Smooth muscle cell (in vitro differentiated cells): Measurements from ENCODE around the gene POU2AF1. TPM values are rescaled to one million over a fixed set of nuclear protein-coding genes. Genes with fewer than 3 reads are reported as not detected.

Experiments used
- DNase-seq: peaks from one replicate; lab custom pipeline; 2025; ENCODE audit not compliant: unreplicated experiment; lab: John Stamatoyannopoulos, UW
- H2AFZ ChIP-seq: fragments of 200-600 bp; sonication (generic); 2 replicates; pipeline ENCODE4 v1.6.0; 2016; ENCODE audit warnings: antibody characterized with exemption, low read depth, mild to moderate bottlenecking
- H3F3A ChIP-seq: fragments of 200-600 bp; sonication (generic); 2 replicates; pipeline ENCODE4 v1.6.0; 2017; ENCODE audit warnings: antibody characterized with exemption, low read depth
- H3K27ac ChIP-seq: fragments of 200-600 bp; sonication (generic); 2 replicates; pipeline ENCODE4 v1.5.1; 2016; ENCODE audit warnings: low read depth, mild to moderate bottlenecking
- H3K27me3 ChIP-seq: fragments of 200-600 bp; sonication (generic); 2 replicates; pipeline ENCODE4 v1.6.1; 2016; ENCODE audit warnings: low read depth, mild to moderate bottlenecking
- H3K36me3 ChIP-seq: fragments of 200-600 bp; sonication (generic); 2 replicates; pipeline ENCODE4 v1.5.1; 2016; ENCODE audit warnings: low read depth
- H3K4me1 ChIP-seq: fragments of 200-600 bp; sonication (generic); 2 replicates; pipeline ENCODE4 v1.5.1; 2016; ENCODE audit warnings: low read depth
- H3K4me2 ChIP-seq: fragments of 200-600 bp; sonication (generic); 2 replicates; pipeline ENCODE4 v1.6.0; 2016; ENCODE audit warnings: mild to moderate bottlenecking
- H3K4me3 ChIP-seq: fragments of 200-600 bp; sonication (generic); 2 replicates; pipeline ENCODE4 v1.5.1; 2016; ENCODE audit warnings: mild to moderate bottlenecking
- H3K79me2 ChIP-seq: fragments of 200-600 bp; sonication (generic); 2 replicates; pipeline ENCODE4 v1.6.0; 2016; ENCODE audit warnings: low read depth, mild to moderate bottlenecking
- H3K9ac ChIP-seq: fragments of 200-600 bp; sonication (generic); 2 replicates; pipeline ENCODE4 v1.6.0; 2016; ENCODE audit warnings: low read depth
- H3K9me3 ChIP-seq: fragments of 200-600 bp; sonication (generic); replicated peaks from 2 replicates; pipeline ENCODE4 v1.5.1; 2016; ENCODE audit warnings: low read depth
- H4K20me1 ChIP-seq: fragments of 200-600 bp; sonication (generic); 2 replicates; pipeline ENCODE4 v1.6.0; 2016; ENCODE audit warnings: low read depth
- CTCF ChIP-seq: fragments of 200-600 bp; sonication (generic); IDR thresholded peaks from 2 replicates; pipeline ENCODE4 v1.5.1; 2017; ENCODE audit warnings: borderline replicate concordance, mild to moderate bottlenecking, antibody characterized with exemption; ENCODE audit not compliant: insufficient read depth, poor library complexity, severe bottlenecking
- WGBS: methylation state at CpG from one replicate; pipeline ENCODE4 v1.1.7; 2016; ENCODE audit warnings: low lambda C conversion rate; 5-methylcytosine and 5-hydroxymethylcytosine counted together
- polyA plus RNA-seq: library from polyadenylated mRNA; unstranded; fragments of >200 nt; fragmentation: Nextera tagmentation; extraction: Ambion mirVana; gene quantifications from 2 replicates; pipeline ENCODE4 v1.2.1, GENCODE V29; 2016
- total RNA-seq: library from RNA; depleted of rRNA; stranded (reverse); fragments of >200 nt; gene quantifications from 2 replicates; pipeline ENCODE4 v1.2.3, GENCODE V29; 2014

POU2AF1 gene
- total and polyA plus RNA-seq, 2 experiments from 2014 or later = not detected

- no peak for DNase-seq
- Histone ChIP-seq H3F3A (no peaks in the 10 kb centered on the region), H4K20me1 (no peaks in the 10 kb centered on the region), H3K27me3 (no peaks in the 10 kb centered on the region), H2AFZ (no peak overlapping the region), H3K9ac (no peak overlapping the region), H3K4me2 (no peak overlapping the region), H3K4me1 (no peaks in the 10 kb centered on the region), H3K4me3 (no peak overlapping the region), H3K9me3 (no peaks in the 10 kb centered on the region), H3K36me3 (no peaks in the 10 kb centered on the region), H3K27ac (no peak overlapping the region), H3K79me2 (no peaks in the 10 kb centered on the region)
- WGBS = 73% methylated on average over 6 of the region's 6 CpGs
- TF ChIP-seq CTCF = no peak
These were observed 30.0 kb upstream of the POU2AF1 start for GRCh38 chr11:111408789-111409727.

GRCh38 chr11:111407652-111408051 lies 28.6 kb upstream of the POU2AF1 start:
- no peaks in the 10 kb centered on the region for H3K9me3 ChIP-seq
- no peaks in the 10 kb centered on the region for H4K20me1 ChIP-seq
- no peak overlapping the region for H3K9ac ChIP-seq
- no peaks in the 10 kb centered on the region for H3F3A ChIP-seq
- H3K4me3 ChIP-seq = no peak overlapping the region
- no peaks in the 10 kb centered on the region for H3K4me1 ChIP-seq
- H3K36me3 ChIP-seq = no peaks in the 10 kb centered on the region
- H3K79me2 ChIP-seq = no peaks in the 10 kb centered on the region
- WGBS = 93% methylated on average over 2 of the region's 2 CpGs
- no peak overlapping the region for H3K27ac ChIP-seq
- H3K27me3 ChIP-seq = no peaks in the 10 kb centered on the region
- no peak for TF ChIP-seq CTCF
- DNase-seq = no peak
- H2AFZ ChIP-seq = no peak overlapping the region
- no peak overlapping the region for H3K4me2 ChIP-seq

- Histone ChIP-seq H3K4me3 (no peak overlapping the region), H3K79me2 (no peaks in the 10 kb centered on the region), H4K20me1 (no peaks in the 10 kb centered on the region), H3K4me1 (no peaks in the 10 kb centered on the region), H3K4me2 (no peak overlapping the region), H3K27me3 (no peaks in the 10 kb centered on the region), H3K27ac (no peak overlapping the region), H3K36me3 (no peaks in the 10 kb centered on the region), H2AFZ (no peak overlapping the region), H3K9me3 (no peaks in the 10 kb centered on the region), H3K9ac (no peak overlapping the region), H3F3A (no peaks in the 10 kb centered on the region)
- WGBS = 0% methylated on average over 1 of the region's 1 CpG
- DNase-seq = no peak
- no peak for TF ChIP-seq CTCF
These were observed 27.5 kb upstream of the POU2AF1 start for GRCh38 chr11:111406589-111406988.
